Cardiac fibroblast (primary cell): Measurements from ENCODE around the gene SLC13A1.
A peak's percentile ranks its signal among the peaks of the same experiment; 100 is the strongest.

Source experiments
- DNase-seq, 2 donors: peaks; one replicate each; pipeline versions ENCODE4 v3.0.0 to v3.0.0-alpha.2; 2010; ENCODE audit warnings: low read depth in 2 of 2
- H3K4me3 ChIP-seq, 2 donors: replicated peaks in 1 of 2; 1 replicate in 1 of 2; 2 replicates in 1 of 2; pipeline ENCODE4 v1.5.1; 2011; ENCODE audit warnings: low read depth in 2 of 2, low read length in 2 of 2, mild to moderate bottlenecking in 2 of 2, moderate library complexity in 1 of 2
- TF ChIP-seq, protein P1 (sequence below): IDR thresholded peaks from one replicate; pipeline ENCODE4 v1.5.1; 2011; ENCODE audit warnings: low read depth, mild to moderate bottlenecking, low read length, inconsistent platforms

SLC13A1 gene

GRCh38 chr7:123131556-123131955 is 68.2 kb downstream of the SLC13A1 start:
- no peak overlapping the region for H3K4me3 ChIP-seq
- no peak for DNase-seq
- TF ChIP-seq, protein P1, sequence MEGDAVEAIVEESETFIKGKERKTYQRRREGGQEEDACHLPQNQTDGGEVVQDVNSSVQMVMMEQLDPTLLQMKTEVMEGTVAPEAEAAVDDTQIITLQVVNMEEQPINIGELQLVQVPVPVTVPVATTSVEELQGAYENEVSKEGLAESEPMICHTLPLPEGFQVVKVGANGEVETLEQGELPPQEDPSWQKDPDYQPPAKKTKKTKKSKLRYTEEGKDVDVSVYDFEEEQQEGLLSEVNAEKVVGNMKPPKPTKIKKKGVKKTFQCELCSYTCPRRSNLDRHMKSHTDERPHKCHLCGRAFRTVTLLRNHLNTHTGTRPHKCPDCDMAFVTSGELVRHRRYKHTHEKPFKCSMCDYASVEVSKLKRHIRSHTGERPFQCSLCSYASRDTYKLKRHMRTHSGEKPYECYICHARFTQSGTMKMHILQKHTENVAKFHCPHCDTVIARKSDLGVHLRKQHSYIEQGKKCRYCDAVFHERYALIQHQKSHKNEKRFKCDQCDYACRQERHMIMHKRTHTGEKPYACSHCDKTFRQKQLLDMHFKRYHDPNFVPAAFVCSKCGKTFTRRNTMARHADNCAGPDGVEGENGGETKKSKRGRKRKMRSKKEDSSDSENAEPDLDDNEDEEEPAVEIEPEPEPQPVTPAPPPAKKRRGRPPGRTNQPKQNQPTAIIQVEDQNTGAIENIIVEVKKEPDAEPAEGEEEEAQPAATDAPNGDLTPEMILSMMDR: no peak

- TF ChIP-seq, protein P1: no peak
- no peak overlapping the region for H3K4me3 ChIP-seq
- no peak for DNase-seq
Observed at GRCh38 chr7:123131140-123131539, 68.6 kb downstream of the SLC13A1 start.

- no peak overlapping the region for H3K4me3 ChIP-seq
- TF ChIP-seq, protein P1: no peak
- DNase-seq: no peak
Observed at GRCh38 chr7:123126691-123127090, 73.1 kb downstream of the SLC13A1 start.

DNA sequence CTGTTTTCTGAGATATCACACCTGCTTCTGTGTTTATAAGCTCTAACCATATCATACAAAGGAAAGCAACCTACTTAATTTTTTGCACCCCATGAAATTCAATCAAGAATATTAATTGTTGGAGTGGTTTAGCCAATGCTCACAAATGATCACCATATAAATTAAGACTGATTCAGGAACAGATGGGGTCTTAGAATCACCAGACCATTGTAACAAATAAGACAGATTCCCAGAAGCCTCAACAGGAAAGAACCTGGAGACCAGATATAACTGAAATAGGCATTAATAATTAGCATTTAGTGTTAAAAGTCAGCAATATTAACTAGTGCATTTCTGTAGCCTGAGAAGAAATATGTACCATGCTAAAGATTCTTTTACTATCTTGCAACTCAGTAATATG is 73.6 kb downstream of the SLC13A1 start:
- TF ChIP-seq, protein P1: no peak
- no peak overlapping the region for H3K4me3 ChIP-seq
- DNase-seq: no peak

DNA sequence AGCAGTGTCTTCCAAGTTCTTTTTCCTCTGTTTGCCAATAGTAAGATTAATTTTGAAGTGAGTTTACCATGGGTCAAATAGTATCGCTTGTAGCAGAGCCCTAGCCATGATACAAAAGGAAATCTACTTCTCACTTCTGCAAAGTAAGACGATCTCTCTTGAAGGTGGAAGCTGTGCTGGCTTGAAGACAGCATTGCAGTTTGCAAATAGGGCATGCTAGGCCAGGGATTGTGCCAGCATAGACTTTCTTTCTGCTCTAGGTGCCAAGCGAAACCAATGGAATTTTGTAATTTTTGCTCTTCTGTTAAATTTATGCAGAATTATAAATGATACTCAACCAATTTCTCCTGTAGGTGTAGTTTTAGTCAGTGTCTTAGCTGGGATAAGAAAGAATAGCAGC is 74.5 kb downstream of the SLC13A1 start:
- no peak for DNase-seq
- no peak overlapping the region for H3K4me3 ChIP-seq
- TF ChIP-seq, protein P1: no peak

DNA sequence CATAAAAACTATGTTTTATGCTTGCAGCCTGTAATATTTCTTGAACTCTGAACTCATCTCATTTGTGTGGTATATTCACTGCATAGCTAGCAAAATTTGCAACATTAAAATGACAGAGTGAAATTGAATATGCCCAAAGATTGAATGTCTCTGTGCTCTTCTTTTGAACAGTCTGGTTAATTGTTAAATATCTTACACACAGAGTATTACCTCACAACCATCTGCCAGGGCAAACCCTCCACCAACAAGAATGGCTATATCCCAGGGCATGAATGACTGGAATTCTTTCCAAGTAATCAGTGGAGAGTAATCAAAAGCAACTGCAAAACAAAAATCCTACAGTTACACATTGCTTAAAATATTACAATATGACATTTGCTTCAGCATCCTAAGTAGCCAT is 76.9 kb downstream of the SLC13A1 start:
- TF ChIP-seq, protein P1: no peak
- no peak overlapping the region for H3K4me3 ChIP-seq
- no peak for DNase-seq

GRCh38 chr7:123120286-123120685 is 79.5 kb downstream of the SLC13A1 start:
- TF ChIP-seq, protein P1: no peak
- peak; percentile 19 to 79 for DNase-seq

More at GRCh38 chr7:123120286-123120685, 79.5 kb downstream of the SLC13A1 start:
- H3K4me3 ChIP-seq: no peak overlapping the region
